ENCODE measurements around the gene SLC15A3. TPM values are rescaled to one million over a fixed set of nuclear protein-coding genes. Genes with fewer than 3 reads are reported as not detected.

Gene SLC15A3
- total RNA-seq, 1 experiment from 2014 or later: 10.2 TPM

GRCh38 chr11:60948250-60948649, 3.7 kb downstream of the SLC15A3 start:
- CTCF ChIA-PET: interaction anchor here (0.6 to 1.0 kb wide), 3 partner anchors 22 to 49 kb away, joined by 3 to 9 read pairs (median 6); no protein-coding TSS in a partner anchor

GRCh38 chr11:60947700-60948099, 4.3 kb downstream of the SLC15A3 start:
- CTCF ChIA-PET: interaction anchor here (0.7 to 1.0 kb wide), 2 partner anchors 23 to 48 kb away, joined by 3 to 6 read pairs; no protein-coding TSS in a partner anchor
- H3K9me3 Mint-ChIP-seq: no peaks in the 10 kb centered on the region
- TF ChIP-seq ZMAT4 (CRISPR knock-in tag; IDR thresholded peaks at IDR 0.05): no peak
- no peak for TF ChIP-seq SP1 (CRISPR knock-in tag; conservative IDR thresholded peaks at IDR 0.05)
- no peak for TF ChIP-seq ZNF532 (CRISPR knock-in tag; IDR thresholded peaks at IDR 0.05; ENCODE audit: borderline replicate concordance)
- TF ChIP-seq PREB (CRISPR knock-in tag; IDR thresholded peaks at IDR 0.05; ENCODE audit: borderline replicate concordance): no peak
- no peak for TF ChIP-seq ZNF232 (CRISPR knock-in tag; IDR thresholded peaks at IDR 0.05)
- TF ChIP-seq NR1H2 (CRISPR knock-in tag; IDR thresholded peaks at IDR 0.05): no peak
- no peak for TF ChIP-seq AFF4 (CRISPR knock-in tag; IDR thresholded peaks at IDR 0.05; ENCODE audit: borderline replicate concordance)
- TF ChIP-seq PRRX2 (CRISPR knock-in tag; IDR thresholded peaks at IDR 0.05): no peak
- no peak for TF ChIP-seq CBFB (CRISPR knock-in tag; IDR thresholded peaks at IDR 0.05; ENCODE audit: low read depth)
- no peak for TF ChIP-seq ZNF425 (CRISPR knock-in tag; conservative IDR thresholded peaks at IDR 0.05)

More at GRCh38 chr11:60948250-60948649, 3.7 kb downstream of the SLC15A3 start:
- POLR2A ChIA-PET: interaction anchor here (0.6 kb wide), 1 partner anchor 28 kb away, joined by 3 read pairs; no protein-coding TSS in a partner anchor
- no peak for DNase-seq (ENCODE audit: low spot score)
- ATAC-seq: no peak
- Mint-ChIP-seq H3K27ac (no peak overlapping the region), H3K27me3 (ENCODE audit: low read depth) (peaks cover 39% of the 10 kb centered on the region), H3K4me3 (no peak overlapping the region), H3K4me1 (peaks cover 35% of the 10 kb centered on the region), H3K9me3 (no peaks in the 10 kb centered on the region), H3K36me3 (no peaks in the 10 kb centered on the region)
- no peak for TF ChIP-seq FOXJ3 (CRISPR knock-in tag; IDR thresholded peaks at IDR 0.05; ENCODE audit: borderline replicate concordance)
- no peak for TF ChIP-seq ZNF532 (CRISPR knock-in tag; IDR thresholded peaks at IDR 0.05; ENCODE audit: borderline replicate concordance)
- TF ChIP-seq SMAD4 (CRISPR knock-in tag; IDR thresholded peaks at IDR 0.05): no peak
- no peak for TF ChIP-seq JAZF1 (CRISPR knock-in tag; IDR thresholded peaks at IDR 0.05)
- TF ChIP-seq MYBL2 (CRISPR knock-in tag; IDR thresholded peaks at IDR 0.05): no peak
- TF ChIP-seq ATF1 (CRISPR knock-in tag; IDR thresholded peaks at IDR 0.05): no peak

More at GRCh38 chr11:60947700-60948099, 4.3 kb downstream of the SLC15A3 start:
- Mint-ChIP-seq H3K27me3 (ENCODE audit: low read depth) (peaks cover 35% of the 10 kb centered on the region), H3K4me3 (no peak overlapping the region), H3K4me1 (peaks cover 31% of the 10 kb centered on the region), H3K27ac (peak overlapping the region; percentile 36; the same call in 1 of the 2 replicates), H3K36me3 (no peaks in the 10 kb centered on the region)
- DNase-seq (ENCODE audit: low spot score) (no peak), ATAC-seq (no peak)
- POLR2A ChIA-PET: no interaction called here
